Right renal cortex interstitium (tissue), 3 donors: ENCODE measurements around the gene SHD. TPM values are rescaled to one million over a fixed set of nuclear protein-coding genes. Genes with fewer than 3 reads are reported as not detected.

ENCODE experiments used
- DNase-seq, 3 donors: peaks; one replicate each; pipeline ENCODE4 v3.0.0-alpha.2; 2013; ENCODE audit warnings: low read depth in 3 of 3, low spot score in 2 of 3
- polyA plus RNA-seq, 3 donors: library from polyadenylated mRNA; unstranded; fragments of 120-200 nt; gene quantifications; one replicate each; pipeline ENCODE4 v1.2.1, GENCODE V29; 2013; ENCODE audit not compliant: insufficient read length in 3 of 3

SHD gene
- polyA plus RNA-seq, 3 donors = 1.3 to 1.6 (median 1.3) TPM

DNA sequence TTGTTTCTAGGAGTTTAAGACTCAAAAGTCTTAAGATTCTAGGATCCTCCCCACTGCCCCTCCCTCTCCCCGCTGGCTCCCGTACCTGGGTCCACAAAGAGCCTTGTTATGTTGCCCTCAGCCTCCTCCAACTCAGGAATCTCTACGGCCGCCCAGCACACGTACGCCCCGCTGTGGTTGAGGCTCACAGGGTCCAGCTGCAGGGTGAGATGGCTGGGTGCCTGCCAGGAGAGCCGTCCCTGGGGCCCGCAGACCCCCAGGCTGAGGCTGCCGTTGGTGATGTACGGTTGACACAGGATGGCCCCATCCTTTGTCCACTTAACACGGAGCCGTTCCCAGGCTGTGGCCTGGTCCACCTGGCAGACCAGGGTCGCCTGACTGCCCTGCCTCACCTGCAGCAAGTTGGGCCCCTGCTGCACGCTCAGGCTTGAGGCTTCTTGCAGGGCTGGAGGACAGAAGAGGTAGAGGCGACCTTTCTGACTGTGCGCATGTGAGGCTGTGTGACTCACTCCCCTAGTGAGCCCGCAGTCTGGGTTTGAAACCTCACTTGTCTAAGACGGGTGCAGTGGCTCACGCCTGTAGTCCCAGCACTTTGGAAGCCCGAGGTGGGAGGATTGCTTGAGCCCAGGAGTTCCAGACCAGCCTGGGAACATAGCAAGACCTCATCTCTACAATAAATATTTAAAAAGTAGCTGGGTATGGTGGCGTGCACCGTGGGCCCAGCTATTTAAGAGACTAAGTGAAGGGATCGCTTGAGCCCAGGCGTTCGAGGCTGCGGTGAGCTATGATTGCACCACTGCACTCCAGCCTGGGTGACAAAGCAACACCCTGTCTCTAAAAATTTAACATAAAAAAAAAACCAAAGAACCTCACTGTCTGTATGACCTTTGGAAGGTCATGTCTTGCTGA is 19.1 kb downstream of the SHD start:
- DNase-seq = no peak

DNA sequence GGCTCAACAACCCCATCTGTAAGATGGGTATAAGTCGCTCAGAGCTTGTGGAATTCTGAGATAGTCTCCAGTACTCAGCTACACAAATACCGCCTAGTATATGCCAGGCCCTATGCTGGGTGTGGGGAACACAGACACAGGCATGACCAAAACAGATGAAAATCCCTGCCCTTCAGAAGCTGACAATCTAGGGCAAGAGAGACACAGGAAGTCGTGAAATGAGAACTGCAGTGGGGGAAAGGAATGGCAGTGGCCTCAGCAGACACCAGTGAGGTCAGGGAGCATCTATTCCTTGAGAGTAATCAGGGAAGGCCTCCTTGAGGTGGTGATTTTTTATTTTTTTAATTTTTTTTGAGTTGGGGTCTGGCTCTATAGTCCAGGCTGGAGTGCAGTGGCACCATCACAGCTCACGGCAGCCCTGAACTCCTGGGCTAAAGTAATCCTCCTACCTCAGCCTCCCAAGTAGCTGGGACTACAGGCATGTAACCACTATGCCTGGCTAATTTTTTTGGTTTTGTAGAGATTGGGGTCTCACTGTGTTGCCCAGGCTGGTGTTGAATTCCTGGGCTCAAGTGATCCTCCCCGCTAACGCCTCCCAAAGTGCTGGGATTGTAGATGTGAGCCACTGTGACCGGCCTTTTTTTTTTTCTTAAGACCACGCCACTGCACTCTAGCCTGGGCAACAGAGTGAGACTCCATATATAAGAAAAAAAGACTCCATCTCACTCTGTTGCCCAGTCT is 19.9 kb downstream of the SHD start:
- DNase-seq = no peak

DNA sequence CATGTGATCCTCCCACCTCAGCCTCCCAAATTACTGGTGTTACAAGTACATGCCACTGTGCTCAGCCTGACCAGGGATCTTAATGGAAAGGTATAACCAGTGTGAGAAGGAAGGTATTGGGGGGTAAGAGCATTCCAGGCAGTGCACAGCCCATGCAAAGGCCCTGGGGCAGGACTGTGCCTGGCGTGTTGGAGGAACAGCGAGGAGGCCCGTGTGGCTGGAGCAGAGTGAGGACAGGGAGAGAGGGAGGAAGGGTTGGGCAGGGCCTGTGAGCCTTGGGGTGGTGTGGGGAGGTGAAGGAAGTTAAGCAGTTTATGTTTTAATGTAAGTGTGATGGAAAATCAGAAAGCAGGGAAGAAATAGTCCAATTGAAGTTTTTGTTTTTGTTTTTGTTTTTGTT is 21.5 kb downstream of the SHD start:
- DNase-seq = no peak

DNA sequence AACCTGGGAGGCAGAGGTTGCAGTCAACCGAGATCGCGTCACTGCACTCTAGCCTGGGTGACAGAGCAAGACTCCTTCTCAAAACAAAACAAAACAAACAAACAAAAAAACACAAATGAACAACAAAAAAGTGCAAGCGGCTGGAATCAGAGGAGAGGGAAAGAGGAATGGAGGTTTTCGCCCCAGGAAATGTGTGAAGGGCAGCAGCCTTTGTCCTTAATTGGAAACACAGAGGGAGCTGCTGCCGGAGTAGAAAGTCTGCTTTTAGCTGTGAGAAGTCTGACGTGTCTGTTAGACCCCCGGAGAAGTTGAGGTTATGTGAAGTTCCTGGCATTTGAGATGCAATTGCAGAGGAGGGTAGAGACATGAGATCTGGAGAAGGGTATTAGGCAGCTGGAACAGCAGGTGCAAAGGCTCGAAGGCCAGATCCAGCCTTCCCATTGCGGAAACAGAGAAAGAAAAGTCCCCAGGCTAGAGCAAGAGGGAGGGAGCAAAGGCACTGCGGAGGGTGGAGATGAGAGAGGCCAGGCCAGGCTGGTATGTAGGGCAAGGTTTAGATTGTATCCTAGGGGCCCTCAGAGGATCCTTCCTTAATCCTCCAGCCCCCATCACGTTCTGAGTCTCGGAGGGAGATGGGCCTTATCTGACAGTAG is 22.6 kb downstream of the SHD start:
- DNase-seq = no peak

DNA sequence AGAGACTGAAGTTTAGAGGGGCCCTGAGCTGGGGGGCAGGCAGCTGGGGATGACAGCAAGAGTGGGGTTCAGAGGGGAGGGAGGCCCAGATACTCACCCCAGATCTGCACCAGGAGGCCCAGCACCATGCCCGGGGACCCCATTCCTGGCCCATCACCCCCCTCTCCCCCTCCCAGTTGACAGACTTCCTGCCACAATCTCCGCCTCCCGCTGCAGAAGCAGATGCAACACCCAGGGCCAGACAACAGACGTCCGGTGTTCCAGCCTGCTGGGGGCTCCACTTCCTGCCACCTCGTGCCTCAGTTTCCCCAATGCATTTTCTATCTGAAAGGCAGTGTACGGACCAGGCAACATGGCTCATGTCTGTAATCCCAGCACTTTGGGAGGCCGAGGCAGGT is 23.2 kb downstream of the SHD start, which contains the start of gene TMIGD2:
TMIGD2 (minus strand) TSS at position 147 of the 398 bp plus-strand sequence; CDS start at position 143, 4 bp downstream.
- no peak for DNase-seq

DNA sequence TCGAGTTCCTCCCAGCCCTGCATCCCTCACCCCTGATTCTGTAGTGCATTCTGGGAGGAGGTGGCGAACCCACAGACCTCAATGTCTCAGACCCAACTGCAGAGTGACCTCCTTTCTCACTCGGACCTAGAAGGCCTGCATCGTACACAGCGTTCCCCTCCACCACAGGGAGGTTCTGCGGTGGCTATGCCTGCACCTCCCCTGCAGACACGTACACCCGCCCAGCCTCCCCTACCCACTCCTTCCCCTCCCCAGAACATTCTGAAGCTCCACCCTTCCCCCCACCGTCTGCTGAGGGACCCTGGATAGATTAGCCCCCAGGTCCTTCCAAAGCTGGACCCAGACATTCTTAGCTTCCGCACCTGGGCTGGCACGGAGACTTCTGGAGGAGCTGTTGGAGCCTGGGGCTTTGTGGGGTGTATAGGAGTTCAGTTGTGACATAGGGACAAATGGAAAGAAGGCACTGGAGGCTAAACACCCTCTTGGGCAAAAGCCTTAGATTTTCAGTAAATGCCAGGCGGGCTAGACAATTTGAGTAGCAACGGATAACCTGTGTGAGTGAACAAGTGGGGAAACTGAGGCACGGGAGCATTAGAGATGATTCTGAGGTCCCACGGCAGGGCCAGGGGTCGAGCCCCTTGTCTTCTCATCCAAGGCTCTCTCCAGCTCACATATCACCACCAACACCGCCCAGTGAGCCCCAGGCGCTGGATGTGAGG is 24.9 kb downstream of the SHD start:
- no peak for DNase-seq

DNA sequence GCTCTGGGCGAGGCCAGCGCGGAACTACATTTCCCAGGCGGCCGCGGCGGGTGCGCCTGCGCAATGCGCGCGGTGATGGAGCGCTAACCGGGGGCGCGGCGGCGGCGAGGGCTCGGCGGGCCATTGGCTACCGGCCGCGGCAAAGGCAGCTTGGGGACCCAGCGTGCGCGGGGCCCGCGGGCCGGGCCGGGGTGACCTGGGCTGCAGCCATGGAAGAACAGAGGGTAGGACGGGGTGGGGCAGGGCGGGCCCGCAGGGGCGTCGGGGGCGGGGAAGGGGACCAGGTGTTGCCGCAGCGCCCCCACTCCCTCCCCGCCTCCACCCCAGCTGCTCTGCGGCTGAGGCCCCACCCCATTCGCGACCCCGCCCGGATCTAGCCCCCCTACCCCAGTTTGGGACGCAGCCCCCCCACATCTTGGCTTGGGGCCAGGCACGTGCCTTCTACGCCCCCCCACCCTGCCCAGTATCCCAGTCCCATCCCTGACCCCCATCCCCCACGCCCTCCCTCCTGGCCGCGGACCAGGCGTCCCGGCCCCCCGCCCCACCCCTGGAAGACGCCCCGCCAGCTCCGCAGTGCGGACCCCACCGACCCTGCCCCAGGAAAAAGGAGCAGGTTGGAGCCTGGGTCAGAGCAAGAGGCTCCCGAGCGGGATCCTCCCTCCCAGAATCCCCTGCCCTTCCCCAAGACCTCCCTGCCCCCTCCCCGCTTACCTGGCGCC is 25.6 kb downstream of the SHD start, which contains the start of gene FSD1:
FSD1 (plus strand) TSS at position 61 of the 719 bp plus-strand sequence; CDS start at position 210, 149 bp downstream.
- DNase-seq = no peak

DNA sequence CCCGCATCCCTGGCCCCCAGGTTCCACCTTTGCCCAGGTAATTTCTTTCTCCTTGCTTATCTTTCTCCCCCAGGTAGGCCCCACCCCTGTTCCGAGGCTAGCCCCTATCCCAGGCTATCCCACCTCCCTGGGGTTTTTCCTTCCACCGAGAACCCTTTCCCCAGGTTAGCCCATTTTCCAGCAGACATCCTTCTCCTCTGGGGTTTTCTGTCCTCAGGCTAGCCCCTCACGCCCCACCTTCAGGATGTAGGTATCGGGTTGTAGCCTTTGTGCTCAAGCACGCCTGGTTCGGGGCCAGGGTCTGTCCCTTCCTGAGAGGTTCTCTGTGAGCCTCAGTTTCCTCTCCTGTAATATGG is 26.2 kb downstream of the SHD start:
- DNase-seq = no peak

DNA sequence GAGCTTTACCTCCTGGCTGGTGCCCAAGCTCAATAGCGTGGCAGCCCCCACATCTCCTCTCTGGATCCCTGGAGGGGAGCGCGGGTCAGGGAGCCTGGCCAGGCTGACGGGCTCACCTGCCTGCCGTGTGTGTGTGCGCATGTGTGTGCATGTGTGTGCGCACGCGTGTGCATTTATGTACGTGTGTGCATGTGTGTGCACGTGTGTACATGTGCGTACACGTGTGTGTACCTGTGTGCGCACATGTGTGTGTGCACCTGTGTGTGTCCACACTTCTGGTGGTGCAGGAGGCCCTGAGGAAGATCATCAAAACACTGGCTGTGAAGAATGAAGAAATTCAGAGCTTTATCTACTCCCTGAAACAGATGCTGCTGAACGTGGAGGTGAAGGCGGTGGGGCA is 26.6 kb downstream of the SHD start:
- no peak for DNase-seq

DNA sequence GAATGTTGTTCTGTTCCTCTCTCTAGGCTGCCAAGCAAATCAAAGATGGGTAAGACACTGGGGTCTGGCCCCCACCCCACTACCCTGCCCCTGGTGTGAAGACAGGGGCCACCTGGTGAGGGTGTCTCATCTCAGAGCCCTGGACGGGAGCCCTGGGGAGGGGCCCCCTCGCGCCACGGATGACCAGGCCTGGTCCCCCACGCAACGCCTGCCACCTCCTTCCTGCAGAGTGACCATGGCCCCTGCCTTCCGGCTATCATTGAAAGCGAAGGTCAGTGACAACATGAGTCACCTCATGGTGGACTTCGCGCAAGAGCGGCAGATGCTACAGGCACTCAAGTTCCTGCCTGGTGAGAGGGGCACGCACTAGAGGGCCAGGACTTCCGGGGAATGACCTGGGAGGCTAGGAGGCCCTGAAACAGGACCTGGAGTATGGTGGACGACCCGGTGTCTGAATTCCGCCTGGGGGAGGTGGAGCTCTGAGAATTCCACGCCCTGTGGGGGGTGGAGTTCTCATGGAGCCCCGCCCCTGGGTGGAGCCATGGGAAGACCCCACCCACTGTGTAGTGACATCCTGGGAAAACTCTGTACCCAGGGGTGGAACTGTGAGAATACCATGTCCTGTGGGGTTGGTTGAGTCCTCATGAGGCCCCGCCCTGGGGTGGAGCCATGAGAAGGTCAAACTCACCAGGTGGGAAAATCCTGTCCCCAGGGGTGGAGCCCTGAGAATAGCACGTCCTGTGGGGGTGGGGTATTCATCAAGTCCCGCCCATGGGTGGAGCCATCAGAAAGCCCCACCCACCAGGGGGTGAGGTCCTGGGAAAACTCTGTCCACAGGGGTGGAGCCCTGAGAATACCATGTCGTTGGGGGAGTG is 31.4 kb downstream of the SHD start:
- no peak for DNase-seq

DNA sequence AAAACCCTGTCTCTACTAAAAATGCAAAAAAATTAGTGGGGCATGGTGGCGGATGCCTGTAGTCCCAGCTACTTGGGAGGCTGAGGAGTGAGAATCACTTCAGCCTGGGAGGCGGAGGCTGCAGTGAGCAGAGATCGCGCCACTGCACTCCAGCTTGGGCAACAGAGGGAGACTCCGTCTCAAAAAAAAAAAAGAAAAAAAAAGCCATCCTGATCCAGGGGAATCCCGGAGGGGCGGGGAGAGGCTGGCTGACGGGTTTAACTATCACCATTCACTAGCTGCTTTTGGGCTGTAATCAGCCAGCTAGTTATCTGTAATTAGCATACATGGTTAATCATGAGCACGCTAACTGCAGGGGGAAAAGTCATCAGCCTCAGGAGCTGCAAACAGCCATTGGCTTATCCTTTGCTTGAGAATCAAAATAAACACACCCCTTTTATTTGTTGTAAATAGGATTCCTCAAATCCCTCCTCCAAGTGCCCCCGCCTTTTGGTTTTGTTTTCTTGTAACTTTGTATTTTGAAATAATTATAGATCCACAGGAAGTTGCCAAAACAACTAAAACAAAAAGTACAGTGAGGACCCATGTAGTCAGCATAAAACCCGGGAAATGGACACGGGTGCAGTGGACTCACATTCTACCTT is 34.9 kb downstream of the SHD start:
- no peak for DNase-seq

DNA sequence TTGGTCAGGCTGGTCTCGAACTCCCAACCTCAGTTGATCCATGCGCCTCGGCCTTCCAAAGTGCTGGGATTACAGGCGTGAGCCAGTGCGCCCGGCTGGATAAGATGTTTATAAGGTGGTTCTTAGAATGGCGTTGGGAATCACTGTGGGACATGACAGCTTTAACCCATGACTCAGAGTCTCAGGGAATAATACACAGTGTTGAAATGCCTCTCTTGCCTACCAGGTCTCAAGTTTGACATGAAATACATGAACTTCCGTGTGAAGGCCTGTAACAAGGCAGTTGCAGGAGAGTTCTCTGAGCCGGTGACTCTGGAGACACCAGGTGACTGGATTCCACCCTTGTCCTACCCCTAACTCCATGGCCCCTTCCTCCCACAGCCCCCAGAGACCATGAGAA is 37.9 kb downstream of the SHD start:
- DNase-seq = no peak

DNA sequence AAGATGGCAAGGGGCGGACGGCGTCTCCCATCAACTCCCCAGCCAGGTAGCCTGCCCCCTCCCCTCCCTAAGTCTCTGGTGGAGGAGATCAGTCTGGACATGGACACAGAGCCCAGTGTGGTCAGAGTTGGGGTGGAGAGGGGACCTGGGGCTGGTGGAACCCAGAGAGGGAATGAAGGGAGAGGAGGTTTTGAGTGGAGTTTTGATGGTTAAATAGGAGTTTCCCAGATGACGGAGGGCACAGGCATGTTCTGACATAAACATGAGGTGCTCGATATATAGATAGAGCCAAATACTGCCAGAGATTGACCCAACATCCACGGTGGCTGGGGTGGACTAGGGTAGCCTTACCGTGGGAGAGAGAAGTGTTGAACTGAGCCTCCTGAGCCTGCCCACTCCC is 39.4 kb downstream of the SHD start:
- DNase-seq = no peak

DNA sequence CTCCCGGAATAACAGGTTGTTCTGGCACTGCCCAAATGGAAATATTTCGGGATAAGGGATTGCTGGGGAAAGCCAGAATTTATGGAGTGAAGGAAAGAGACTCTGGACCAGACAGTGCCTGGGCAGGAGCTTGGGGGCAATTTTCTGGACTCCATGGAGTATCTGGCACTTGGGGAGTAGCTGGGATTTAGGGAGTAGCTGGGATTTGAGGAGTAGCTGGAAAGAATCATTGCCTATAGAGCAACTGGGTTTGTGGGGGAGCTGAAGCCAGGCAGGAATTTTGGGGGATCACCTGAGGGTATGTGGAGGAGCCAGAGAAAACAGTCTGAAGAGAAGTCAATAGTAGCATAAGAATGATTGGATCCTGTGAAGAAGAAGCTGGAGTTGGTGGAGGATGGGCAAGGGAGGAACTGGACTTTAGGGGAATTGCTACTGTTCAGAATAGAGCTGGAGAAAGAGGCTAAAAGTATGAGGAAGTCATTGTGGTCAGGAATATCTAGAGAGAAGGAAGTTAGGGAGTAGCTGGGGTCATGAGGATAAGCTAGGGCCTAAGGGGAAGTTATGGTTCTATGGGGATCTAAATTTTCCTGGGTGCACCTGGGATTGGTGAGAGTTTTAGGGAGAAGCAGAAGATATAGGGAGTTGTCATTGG is 40.1 kb downstream of the SHD start:
- no peak for DNase-seq

DNA sequence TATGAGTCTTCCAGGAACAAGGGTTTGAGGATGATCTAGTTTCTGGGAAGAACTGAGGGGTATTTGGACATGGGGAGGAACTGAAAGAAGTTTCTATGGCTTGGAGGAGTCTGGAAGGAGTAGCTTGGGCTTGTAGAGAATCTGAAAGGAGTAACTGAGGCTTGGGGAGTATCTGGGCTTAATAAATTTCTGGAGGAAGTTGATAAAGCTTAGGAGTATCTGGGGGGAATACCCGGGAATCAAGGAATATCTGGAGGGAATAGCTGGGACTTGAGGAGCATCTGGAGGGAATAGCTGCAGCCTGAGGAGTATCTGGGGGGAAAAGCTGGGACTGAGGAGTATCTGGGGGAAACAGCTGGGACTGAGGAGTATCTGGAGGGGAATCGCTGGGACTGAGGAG is 41.4 kb downstream of the SHD start:
- no peak for DNase-seq

DNA sequence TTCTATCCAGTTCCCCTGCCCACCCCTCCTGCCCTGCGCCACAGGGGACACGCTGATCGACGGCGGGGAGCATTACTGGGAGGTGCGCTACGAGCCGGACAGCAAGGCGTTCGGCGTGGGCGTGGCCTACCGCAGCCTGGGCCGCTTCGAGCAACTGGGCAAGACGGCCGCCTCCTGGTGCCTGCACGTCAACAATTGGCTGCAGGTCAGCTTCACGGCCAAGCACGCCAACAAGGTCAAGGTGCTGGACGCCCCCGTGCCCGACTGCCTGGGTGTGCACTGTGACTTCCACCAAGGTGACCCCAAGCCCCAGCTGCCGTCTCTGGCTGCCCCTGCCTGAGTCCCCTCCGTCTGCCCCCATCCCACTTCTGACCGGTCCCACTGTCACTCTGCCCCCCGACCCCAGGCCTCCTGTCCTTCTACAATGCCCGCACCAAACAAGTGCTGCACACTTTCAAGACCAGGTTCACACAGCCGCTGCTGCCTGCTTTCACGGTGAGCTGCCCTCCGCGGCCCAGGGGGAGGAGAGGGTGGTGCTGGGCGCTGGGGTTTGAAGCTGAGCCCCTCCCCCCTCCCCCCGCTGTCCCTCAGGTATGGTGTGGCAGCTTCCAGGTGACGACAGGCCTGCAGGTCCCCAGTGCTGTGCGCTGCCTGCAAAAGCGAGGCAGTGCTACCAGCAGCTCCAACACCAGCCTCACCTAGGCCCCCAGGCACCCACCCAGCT is 44.0 kb downstream of the SHD start:
- DNase-seq = no peak

DNA sequence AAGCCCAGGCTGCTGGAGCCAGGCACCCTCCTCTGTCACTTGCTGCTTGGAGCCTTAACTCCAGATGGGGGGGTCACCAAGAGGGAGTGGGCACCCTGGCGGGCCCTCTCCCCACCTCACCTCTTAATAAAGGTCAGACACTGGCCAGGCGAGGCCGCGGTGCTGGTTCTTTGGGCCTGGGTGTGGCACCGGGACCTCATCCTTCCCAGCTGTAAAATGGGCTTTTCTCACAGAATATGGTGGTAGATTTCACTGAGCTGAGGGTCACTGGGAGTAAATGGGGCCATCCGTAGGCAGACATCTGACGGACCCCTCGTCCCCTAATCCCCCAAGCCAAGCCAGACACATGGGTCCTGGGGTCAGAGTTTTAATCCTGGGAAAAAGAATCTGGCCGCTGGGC is 44.6 kb downstream of the SHD start:
- no peak for DNase-seq
